ENCODE measurements around the gene ZNF81. TPM values are rescaled to one million over a fixed set of nuclear protein-coding genes. Genes with fewer than 3 reads are reported as not detected.

Gene ZNF81
- total and polyA plus RNA-seq, 2 of the 13 experiments (the other 11 are each of a cell fraction or from before 2014, with no cell fraction given) = 1.4 to 3.2 TPM

DNA sequence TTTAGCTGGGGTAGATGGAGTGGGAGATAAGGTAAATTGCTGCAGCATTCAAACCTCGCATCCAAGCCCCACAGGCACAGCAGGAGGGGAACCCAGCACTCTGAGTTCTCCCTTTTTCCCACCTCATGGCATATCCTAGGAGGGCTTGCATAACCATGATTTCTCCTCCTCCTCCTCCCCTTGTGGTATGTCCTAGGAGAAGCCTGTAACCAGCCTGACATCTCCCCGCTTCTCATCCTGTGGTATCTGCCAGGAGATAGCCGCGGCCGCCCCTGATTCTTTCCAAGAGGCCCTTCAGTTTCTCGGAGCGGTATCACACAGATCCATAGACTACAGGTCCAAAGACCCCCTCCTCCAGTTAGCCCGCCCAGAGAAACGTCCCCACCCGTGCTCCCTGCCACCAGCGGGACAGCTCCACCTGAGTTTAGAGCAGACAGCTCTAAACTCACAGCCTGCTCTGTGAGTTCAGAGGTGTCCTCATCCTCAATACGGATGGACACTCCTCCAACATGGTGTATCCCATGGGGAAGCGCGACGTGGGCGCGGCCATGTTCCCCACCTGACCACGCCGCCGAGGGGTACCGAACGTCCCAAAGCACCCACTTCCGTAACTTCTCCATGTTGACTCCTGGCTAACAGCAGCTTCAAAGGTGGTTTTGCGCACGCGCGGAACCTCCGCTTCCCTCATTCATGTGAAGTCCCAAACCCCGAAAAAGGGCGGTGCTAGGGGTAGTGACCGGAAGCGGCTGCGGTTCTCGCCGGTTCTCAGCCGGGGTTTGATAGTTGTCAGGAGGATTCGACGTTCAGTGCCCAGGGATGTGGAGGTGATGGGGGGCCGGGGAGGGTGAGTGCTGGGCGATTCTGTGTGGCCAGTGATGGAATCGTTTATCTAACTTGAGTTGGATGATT is at the start of gene ZNF81 (continued):
- TF ChIP-seq, protein P1, sequence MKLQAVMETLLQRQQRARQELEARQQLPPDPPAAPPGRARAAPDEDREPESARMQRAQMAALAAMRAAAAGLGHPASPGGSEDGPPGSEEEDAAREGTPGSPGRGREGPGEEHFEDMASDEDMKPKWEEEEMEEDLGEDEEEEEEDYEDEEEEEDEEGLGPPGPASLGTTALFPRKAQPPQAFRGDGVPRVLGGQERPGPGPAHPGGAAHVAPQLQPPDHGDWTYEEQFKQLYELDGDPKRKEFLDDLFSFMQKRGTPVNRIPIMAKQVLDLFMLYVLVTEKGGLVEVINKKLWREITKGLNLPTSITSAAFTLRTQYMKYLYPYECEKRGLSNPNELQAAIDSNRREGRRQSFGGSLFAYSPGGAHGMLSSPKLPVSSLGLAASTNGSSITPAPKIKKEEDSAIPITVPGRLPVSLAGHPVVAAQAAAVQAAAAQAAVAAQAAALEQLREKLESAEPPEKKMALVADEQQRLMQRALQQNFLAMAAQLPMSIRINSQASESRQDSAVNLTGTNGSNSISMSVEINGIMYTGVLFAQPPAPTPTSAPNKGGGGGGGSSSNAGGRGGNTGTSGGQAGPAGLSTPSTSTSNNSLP (IDR thresholded peaks at IDR 0.05; ENCODE audit: low read depth, low read length) = no peak
- no peak for TF ChIP-seq ZNF775 (CRISPR knock-in tag; IDR thresholded peaks at IDR 0.05; ENCODE audit: borderline replicate concordance)
- TF ChIP-seq, protein P2, sequence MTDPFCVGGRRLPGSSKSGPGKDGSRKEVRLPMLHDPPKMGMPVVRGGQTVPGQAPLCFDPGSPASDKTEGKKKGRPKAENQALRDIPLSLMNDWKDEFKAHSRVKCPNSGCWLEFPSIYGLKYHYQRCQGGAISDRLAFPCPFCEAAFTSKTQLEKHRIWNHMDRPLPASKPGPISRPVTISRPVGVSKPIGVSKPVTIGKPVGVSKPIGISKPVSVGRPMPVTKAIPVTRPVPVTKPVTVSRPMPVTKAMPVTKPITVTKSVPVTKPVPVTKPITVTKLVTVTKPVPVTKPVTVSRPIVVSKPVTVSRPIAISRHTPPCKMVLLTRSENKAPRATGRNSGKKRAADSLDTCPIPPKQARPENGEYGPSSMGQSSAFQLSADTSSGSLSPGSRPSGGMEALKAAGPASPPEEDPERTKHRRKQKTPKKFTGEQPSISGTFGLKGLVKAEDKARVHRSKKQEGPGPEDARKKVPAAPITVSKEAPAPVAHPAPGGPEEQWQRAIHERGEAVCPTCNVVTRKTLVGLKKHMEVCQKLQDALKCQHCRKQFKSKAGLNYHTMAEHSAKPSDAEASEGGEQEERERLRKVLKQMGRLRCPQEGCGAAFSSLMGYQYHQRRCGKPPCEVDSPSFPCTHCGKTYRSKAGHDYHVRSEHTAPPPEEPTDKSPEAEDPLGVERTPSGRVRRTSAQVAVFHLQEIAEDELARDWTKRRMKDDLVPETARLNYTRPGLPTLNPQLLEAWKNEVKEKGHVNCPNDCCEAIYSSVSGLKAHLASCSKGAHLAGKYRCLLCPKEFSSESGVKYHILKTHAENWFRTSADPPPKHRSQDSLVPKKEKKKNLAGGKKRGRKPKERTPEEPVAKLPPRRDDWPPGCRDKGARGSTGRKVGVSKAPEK (CRISPR knock-in tag; IDR thresholded peaks at IDR 0.05; ENCODE audit: borderline replicate concordance) = no peak
- TF ChIP-seq, protein P3, sequence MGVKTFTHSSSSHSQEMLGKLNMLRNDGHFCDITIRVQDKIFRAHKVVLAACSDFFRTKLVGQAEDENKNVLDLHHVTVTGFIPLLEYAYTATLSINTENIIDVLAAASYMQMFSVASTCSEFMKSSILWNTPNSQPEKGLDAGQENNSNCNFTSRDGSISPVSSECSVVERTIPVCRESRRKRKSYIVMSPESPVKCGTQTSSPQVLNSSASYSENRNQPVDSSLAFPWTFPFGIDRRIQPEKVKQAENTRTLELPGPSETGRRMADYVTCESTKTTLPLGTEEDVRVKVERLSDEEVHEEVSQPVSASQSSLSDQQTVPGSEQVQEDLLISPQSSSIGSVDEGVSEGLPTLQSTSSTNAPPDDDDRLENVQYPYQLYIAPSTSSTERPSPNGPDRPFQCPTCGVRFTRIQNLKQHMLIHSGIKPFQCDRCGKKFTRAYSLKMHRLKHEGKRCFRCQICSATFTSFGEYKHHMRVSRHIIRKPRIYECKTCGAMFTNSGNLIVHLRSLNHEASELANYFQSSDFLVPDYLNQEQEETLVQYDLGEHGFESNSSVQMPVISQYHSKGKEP (CRISPR knock-in tag; IDR thresholded peaks at IDR 0.05) = no peak
- TF ChIP-seq MYC (CRISPR knock-in tag; IDR thresholded peaks at IDR 0.05; ENCODE audit: borderline replicate concordance) = peak; percentile 68; the same call in 1 of the 2 replicates
- TF ChIP-seq, protein P4, sequence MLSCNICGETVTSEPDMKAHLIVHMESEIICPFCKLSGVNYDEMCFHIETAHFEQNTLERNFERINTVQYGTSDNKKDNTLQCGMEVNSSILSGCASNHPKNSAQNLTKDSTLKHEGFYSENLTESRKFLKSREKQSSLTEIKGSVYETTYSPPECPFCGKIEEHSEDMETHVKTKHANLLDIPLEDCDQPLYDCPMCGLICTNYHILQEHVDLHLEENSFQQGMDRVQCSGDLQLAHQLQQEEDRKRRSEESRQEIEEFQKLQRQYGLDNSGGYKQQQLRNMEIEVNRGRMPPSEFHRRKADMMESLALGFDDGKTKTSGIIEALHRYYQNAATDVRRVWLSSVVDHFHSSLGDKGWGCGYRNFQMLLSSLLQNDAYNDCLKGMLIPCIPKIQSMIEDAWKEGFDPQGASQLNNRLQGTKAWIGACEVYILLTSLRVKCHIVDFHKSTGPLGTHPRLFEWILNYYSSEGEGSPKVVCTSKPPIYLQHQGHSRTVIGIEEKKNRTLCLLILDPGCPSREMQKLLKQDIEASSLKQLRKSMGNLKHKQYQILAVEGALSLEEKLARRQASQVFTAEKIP (CRISPR knock-in tag; IDR thresholded peaks at IDR 0.05; ENCODE audit: borderline replicate concordance) = no peak
- TF ChIP-seq CAMTA2 (CRISPR knock-in tag; IDR thresholded peaks at IDR 0.05; ENCODE audit: borderline replicate concordance) = no peak
- TF ChIP-seq, protein P5, sequence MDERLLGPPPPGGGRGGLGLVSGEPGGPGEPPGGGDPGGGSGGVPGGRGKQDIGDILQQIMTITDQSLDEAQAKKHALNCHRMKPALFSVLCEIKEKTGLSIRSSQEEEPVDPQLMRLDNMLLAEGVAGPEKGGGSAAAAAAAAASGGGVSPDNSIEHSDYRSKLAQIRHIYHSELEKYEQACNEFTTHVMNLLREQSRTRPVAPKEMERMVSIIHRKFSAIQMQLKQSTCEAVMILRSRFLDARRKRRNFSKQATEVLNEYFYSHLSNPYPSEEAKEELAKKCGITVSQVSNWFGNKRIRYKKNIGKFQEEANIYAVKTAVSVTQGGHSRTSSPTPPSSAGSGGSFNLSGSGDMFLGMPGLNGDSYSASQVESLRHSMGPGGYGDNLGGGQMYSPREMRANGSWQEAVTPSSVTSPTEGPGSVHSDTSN (CRISPR knock-in tag; IDR thresholded peaks at IDR 0.05) = no peak
- TF ChIP-seq, protein P6, sequence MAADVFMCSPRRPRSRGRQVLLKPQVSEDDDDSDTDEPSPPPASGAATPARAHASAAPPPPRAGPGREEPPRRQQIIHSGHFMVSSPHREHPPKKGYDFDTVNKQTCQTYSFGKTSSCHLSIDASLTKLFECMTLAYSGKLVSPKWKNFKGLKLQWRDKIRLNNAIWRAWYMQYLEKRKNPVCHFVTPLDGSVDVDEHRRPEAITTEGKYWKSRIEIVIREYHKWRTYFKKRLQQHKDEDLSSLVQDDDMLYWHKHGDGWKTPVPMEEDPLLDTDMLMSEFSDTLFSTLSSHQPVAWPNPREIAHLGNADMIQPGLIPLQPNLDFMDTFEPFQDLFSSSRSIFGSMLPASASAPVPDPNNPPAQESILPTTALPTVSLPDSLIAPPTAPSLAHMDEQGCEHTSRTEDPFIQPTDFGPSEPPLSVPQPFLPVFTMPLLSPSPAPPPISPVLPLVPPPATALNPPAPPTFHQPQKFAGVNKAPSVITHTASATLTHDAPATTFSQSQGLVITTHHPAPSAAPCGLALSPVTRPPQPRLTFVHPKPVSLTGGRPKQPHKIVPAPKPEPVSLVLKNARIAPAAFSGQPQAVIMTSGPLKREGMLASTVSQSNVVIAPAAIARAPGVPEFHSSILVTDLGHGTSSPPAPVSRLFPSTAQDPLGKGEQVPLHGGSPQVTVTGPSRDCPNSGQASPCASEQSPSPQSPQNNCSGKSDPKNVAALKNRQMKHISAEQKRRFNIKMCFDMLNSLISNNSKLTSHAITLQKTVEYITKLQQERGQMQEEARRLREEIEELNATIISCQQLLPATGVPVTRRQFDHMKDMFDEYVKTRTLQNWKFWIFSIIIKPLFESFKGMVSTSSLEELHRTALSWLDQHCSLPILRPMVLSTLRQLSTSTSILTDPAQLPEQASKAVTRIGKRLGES (CRISPR knock-in tag; IDR thresholded peaks at IDR 0.05; ENCODE audit: borderline replicate concordance) = no peak
